Measurements from ENCODE around the gene EXOC3L4.

DNA sequence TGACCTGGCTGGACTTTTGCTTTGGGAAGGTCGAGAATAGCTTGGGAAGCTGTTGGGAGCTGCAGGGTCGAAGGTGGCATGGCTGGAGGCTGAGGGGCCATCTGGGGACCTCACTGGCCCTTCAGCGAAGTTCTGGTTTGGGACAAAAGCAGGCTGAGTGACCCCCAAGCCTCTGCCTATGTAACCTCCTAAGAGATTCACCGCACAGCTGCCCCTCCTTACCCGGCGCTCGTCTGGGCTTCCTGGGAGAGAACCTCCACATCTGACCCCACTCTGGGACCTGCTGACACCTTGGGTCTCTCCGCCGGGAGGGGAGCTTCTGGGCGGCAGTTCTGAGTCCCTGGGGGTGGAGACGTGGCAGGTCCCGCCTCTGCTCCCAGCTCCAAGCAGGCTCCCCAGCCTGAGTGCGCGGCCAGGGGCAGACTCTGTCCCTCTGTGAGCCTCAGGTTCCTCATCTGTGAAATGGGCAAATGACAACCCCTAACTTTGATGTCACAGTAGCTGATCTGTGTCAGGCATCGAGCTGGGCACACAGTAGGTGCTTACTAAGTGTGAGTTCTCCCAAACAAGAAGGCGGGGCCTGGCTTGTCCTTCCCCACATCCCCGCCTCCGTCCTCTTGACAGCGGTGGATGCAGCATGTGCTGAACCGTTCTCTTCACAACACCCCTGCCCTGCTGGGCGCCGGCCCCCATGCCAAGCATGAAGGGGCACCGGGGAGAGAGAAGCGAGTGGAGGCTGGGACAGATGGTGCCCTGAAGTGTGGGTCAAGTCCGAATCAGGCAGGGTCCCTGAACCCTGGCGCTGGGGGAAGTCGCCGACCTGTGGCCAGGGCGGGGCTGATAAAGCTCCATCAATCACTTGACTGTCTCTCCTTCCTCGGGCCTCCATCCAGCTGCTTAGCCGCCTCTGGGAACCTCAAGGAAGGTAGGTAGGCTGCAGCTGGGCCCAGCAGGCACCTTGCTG is 3.8 kb downstream of the EXOC3L4 start:
- TF ChIP-seq, protein P1, sequence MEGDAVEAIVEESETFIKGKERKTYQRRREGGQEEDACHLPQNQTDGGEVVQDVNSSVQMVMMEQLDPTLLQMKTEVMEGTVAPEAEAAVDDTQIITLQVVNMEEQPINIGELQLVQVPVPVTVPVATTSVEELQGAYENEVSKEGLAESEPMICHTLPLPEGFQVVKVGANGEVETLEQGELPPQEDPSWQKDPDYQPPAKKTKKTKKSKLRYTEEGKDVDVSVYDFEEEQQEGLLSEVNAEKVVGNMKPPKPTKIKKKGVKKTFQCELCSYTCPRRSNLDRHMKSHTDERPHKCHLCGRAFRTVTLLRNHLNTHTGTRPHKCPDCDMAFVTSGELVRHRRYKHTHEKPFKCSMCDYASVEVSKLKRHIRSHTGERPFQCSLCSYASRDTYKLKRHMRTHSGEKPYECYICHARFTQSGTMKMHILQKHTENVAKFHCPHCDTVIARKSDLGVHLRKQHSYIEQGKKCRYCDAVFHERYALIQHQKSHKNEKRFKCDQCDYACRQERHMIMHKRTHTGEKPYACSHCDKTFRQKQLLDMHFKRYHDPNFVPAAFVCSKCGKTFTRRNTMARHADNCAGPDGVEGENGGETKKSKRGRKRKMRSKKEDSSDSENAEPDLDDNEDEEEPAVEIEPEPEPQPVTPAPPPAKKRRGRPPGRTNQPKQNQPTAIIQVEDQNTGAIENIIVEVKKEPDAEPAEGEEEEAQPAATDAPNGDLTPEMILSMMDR (IDR thresholded peaks at IDR 0.05; ENCODE audit: insufficient read depth, low read depth, low read length) = no peak
- TF ChIP-seq EZH2 (IDR thresholded peaks at IDR 0.05; ENCODE audit: insufficient read depth, low read length) = no peak

All from astrocyte (in vitro differentiated cells and primary cell).